PC-9 (cell line): Measurements from ENCODE around the gene LIPE.

Experiments used
- CTCF ChIP-seq: fragments of 200-600 bp; sonication (generic); conservative IDR thresholded peaks from 2 replicates; pipeline ENCODE4 v1.6.1; 2017; ENCODE audit warnings: mixed run types, antibody characterized with exemption, mild to moderate bottlenecking, moderate library complexity
- EZH2 ChIP-seq: fragments of 200-600 bp; sonication (generic); IDR thresholded peaks from 2 replicates; pipeline ENCODE4 v1.8.0; 2017; ENCODE audit warnings: antibody characterized with exemption, low read depth

DNA sequence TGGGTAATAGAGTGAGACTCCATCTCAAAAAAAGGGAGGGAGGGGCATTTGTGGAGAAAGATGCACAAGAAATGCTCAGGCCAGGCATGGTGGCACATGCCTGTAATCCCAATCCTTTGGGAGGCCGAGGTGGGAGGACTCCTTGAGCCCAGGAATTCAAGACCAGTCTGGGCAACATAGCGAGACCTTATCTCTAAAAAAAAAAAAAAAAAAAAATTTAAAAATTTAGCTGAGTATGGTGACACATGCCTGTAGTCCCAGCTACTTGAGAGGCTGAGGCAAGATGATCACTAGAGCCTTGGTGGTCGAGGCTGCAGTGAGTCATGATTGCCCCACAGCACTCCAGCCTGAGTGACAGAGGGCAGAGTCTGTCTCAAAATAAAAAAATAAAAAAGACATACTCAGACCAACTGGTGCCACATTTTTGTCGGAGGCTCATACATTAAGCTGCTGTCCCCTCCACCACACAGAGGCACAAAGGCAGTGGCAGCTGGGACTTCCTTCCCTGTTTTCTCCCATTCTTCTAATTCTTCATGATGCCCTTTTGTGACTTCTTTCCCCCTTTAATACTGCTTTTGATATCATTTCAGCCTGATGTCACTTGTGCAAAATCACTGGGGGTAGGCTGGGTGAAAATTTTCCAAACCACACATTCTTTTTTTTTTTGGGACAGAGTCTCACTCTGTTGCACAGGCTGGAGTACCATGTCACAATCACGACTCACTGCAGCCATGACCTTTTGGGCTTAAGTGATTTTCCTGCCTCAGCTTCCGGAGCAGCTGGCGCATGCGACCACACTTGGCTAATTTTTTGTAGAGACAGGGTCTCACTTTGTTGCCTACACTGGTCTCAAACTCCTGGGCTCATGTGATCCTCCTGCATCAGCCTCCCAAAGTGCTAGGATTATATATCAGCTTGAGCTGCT is 42.4 kb upstream of the LIPE start:
- TF ChIP-seq CTCF = no peak
- TF ChIP-seq EZH2 = no peak
